GM19468 (cell line): ENCODE results near the gene NMS.

ENCODE experiments used
- ATAC-seq: cut with Tn5 transposase; IDR thresholded peaks from one replicate; pipeline ENCODE4 v1.9.1; 2021; ENCODE audit warnings: mild to moderate bottlenecking, moderate library complexity, moderate number of reproducible peaks; ENCODE audit not compliant: unreplicated experiment; ENCODE audit errors: extremely low read depth

Gene NMS

DNA sequence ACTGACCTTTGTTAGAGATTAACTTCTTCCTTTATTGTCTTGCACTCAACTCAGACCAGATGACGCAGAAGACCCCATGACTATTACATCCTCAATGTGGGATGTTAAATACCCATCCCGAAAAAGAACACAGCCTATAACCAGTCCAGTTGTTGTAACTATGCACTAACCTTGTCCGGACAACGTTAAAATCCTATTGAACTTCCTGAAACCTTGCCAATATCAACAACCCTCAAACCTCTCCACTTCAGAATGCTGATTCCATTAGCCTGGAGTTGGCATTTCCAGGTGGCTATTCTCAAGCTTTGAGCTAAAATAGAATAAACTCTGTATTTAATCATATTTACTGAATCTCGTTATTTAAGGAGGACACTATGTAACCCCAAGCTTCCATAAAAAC, 13.6 kb downstream of the NMS start:
- ATAC-seq = no peak

DNA sequence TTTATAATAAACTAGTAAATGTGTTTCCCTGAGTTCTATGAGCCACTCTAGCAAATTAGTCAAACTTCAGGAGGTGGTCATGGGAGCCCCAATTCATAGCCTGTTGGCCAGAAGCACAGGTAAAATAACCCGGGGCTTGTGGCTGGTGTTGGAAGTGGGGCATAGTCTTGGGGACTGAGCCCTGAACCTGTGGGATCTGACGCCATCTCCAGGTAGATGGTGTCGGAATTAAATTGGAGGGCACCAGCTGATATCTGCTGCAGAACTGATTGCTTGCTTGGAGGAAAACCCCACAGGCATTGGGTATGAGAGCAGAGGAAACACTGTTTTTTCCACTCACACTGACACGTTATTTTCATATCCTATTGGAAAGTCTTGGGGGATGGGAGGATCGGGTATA, 14.1 kb downstream of the NMS start:
- no peak for ATAC-seq

DNA sequence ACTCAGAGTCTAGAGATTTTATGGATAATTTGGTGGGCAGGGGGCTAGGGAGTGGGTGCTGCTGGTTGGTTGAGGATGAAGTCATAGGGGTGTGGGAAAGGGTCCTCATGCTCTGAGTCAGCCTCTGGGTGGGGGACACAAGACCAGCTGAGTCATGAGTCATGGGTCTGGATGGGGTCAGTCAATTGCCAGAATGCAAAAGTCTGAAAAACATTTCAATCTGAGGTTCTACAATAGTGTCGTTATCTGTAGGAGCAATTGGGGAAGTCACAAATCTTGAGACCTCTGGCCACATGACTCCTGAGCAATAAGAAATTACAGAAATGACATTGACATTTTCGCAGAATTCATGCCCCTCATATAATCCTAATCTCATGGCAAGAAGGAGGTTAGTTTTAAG, 15.1 kb downstream of the NMS start:
- ATAC-seq = no peak

DNA sequence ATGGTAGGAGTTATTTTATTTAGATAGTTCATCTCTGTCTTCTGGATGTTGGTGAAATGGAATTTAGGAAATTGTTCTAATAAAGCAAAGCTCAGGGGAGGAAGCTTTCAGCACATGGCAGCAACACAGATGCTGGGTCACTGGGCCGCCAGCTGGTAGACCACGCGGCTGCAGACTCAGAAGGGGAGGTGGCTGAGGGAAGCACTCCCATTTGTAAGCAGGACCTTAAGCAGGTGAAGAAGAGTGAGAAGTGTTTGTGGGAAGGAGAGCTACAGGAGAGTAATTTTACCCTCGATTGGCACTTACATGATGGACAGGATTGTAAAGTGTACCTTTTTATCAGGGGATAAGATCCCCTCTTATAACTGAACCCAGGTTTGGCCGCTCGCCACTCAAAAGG, 24.4 kb downstream of the NMS start:
- ATAC-seq = no peak

DNA sequence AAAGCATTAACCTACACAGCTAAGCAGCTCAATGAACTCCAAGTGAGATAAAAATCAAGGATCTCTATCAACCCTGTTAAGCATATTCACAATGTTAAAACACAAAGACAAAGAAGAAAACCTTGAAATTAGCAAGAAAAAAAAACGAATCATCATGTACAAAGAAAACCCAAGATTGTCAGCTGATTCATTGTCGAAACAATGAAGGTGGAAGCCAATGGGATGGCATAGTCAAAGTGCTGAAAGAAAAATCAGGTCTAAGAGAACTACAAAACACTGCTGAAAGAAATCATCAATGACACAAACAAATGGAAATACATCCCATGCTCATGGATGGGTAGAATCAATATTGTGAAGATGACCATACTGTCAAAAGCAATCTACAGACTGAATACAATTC, 32.5 kb downstream of the NMS start:
- no peak for ATAC-seq

DNA sequence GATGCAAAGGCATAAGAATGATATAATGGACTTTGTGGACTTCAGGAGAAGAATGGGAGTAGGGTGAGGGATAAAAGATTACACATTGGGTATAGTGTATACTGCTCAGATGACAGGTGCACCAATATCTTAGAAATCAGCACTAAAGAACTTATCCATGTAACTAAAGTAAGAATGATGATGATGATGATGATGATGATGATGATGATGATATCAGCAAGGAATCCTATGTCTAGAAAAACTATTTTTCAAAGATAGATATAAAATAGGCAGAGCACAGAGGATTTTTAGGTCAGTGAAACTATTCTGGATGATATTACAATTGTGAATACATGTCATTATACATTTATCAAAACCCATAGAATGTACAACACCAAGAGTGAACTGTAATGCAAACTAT, 34.3 kb downstream of the NMS start:
- ATAC-seq = no peak

DNA sequence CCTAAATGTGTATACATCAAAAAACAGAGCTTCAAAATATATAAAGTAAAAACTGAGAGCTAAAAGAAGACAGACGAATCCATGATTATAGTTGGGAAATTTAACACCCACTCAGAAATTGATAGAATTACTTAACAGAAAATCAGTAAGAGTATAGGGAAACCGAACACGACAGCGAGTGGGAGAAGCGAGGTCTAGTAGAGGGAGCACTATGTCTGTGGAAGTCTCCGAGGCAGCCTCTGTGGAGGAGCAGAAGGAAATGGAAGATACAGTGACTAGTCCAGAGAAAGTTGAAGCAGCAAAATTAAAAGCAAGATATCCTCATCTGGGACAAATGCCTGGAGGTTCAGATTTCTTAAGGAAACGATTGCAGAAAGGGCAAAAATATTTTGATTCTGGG, 38.8 kb downstream of the NMS start:
- no peak for ATAC-seq

DNA sequence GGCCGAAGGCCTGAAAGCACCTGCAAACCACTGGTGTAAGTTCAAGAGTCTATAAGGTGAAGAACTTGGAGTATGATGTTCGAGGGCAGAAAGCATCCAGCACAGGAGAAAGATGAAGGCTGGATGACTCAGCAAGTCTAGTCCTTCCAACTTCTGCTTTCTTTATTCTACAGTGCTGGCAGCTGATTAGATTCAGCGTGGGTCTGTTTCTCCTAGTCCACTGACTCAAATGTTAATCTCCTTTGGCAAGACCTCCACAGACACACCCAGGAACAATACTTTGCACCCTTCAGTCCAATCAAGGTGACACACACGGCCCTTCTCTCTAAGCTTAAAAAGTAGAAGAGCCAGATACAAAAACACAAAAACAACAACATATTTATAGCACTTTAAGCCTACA, 43.4 kb downstream of the NMS start:
- ATAC-seq = no peak

DNA sequence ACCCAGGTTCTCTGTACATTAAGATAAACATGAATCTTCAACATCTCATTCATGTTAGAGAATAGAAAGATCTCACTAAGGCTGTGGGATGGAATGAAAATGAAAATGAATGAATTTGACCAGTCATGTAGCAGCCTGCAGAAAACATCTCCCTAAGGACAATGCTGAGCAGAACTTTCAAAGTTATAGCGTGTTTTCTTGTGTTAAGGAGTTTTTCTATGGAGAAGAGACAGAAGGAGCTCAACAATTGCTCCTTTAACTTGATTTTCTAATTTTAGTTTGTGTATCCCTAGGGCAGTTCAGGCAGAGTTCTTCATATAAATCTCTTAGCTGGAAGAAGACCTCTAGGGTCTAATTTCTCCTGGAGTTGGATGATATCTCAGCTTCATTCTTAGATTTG, 47.3 kb downstream of the NMS start:
- no peak for ATAC-seq

DNA sequence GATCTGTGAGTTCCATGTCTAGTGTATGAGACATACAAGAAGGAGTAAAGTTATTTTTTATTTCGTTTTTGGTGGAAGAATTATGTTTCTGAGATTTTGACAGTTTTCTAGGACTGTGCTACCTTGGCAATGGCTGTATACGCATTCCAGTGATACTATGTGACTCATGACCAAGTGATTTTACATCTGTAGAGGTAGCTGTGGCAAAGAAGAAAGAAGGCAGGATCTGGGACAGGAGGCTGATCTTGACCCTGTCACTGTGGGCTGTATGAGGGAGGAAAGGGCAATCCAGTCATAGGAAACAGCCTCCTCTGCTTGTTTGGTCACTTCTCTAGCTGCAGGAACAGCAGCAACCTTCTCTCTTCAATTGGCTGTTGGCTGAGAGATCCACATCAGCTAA, 48.5 kb downstream of the NMS start:
- no peak for ATAC-seq

DNA sequence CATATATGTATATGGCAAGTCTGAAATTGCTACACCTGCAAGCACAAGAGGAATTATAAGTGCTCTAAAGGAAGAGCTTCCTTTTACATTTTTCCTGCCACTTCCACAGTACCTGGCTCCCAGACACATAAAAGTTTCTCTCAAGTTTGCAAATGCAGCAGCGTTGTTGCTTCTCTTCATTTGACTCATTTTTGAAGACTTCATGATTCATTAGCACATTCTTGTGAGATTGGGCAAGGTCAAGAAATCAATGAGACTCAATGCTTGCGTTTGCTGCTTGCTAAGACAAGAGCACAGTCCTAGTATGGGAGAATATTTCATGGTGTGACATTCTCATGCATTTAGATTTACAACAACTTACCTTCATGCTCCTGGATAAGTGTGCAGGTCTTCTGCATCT, 49.9 kb downstream of the NMS start:
- no peak for ATAC-seq

DNA sequence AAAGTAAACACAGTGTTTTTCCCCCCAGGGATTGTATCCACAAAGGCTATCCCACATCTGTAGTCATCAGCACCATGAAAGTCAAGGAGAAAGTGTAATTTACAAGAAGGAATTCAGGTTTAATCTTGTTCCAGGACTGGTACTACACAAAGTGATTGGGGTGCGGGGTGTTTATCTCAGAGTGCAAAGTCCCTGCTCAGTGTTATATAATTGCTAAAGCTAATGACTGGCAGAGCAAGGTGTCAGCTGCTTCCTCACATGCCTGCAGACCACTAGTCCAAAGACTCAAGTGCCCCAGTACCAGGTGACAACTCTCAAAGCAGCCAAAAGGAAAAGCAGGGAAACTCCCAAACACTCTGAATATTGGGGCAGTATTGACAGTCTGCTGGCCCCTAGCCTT, 52.1 kb downstream of the NMS start:
- ATAC-seq = no peak

DNA sequence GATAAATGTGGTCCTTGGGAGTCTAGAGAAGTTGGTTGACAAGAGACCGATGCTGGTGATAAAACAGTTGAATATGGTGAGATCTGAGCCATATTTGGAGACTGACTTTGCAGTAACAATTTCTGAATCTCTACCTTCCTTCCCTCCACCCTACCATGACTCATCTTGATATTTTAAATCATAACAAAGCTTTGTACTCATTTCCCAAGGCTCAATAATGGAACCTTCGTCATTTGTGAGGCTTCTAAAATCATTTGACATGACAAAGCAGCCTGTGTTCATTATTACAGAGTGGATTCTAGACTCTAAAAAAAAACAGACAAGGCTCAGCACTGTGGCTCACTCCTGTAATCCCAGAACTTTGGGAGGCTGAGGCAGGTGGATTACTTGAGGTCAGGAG, 54.0 kb downstream of the NMS start:
- ATAC-seq = no peak

DNA sequence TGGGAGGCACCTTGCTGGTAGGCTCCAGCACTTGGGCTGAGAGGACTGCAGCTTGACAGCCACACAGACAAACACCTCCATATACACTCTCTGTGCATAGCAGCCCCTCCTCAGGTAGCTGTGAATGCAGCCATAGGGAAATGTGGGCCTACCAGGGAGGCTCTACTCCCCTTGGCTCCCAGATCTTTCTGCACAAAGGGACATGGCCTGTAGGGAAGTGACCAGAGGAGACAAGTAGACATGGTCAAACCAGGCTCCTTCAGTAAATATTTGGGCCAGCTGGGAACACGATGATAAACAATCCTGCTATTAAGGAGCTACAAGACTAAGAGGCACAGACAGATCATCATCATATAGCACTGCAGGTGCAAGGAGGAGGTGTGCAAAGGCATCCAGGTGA, 56.6 kb downstream of the NMS start:
- no peak for ATAC-seq

DNA sequence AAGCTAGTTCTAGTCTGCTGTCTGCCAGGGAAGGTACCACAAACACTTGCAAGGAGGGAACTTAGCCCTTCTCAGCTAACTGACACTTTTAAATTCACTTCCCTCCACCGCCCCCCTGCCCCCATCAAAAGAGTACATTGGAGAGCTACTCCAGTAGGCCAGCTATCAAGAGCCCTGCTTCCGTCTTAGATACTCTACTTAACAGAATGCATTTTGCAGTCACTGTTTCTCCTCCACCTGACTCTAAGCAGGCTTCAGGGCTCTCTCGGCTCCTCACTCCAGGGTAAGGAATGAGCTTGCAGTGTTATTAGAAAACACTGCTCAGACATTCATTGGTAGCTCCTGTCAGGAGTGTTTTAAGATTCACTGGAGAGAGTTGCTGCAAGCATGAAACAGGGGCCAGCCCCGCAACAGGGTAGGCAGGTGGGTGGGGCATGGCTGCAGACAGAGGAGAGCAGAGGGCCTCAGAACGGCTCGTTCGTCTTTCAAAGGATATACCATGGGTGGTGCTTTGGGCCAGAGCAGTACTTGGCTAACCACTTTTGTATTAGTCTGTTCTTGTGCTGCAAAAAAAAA, 57.2 kb downstream of the NMS start:
- ATAC-seq = no peak

DNA sequence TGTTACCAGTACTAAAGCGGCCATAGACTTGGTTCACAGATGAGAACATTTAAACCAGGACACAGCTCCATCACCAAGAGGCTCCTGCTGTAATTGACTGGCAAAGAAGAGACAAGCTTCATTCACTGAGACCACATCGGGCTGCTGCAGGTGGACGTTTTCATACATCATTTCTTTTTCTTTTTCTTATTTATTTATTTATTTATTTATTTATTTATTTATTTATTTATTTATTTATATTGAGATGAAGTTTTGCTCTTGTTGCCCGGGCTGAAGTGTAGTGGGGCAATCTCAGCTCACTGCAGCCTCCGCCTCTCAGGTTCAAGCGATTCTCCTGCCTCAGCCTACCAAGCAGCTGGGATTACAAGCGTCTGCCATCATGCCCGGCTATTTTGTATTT, 58.9 kb downstream of the NMS start:
- no peak for ATAC-seq

DNA sequence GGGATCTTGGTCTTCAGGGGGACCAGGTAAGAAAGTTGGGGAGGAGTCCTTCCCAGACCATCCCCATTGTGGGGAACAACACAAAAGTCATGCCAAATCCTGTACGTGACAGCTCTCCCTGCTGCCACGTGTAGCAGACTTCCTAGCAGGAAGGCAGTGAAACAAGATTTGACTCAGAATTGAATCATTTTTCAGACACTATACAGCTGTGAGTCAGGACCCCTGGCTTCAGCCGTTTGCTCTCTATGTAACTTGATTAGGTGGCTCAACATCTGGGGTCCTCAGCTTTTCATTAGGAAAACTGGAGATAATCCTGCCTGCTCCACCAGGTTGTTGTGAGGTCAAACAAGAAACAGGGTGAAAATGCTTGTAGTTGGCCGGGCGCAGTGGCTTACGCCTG, 59.6 kb downstream of the NMS start:
- no peak for ATAC-seq
